Cardiac fibroblast (primary cell): ENCODE results near the gene SFR1.

Experiments
- DNase-seq, 2 donors: peaks; one replicate each; pipeline versions ENCODE4 v3.0.0 to v3.0.0-alpha.2; 2010; ENCODE audit warnings: low read depth in 2 of 2
- H3K4me3 ChIP-seq, 2 donors: replicated peaks in 1 of 2; 1 replicate in 1 of 2; 2 replicates in 1 of 2; pipeline ENCODE4 v1.5.1; 2011; ENCODE audit warnings: low read depth in 2 of 2, low read length in 2 of 2, mild to moderate bottlenecking in 2 of 2, moderate library complexity in 1 of 2
- CTCF ChIP-seq: IDR thresholded peaks from one replicate; pipeline ENCODE4 v1.5.1; 2011; ENCODE audit warnings: low read depth, mild to moderate bottlenecking, low read length, inconsistent platforms

SFR1 gene

GRCh38 chr10:104117839-104118323 is 4.1 kb upstream of the SFR1 start:
- H3K4me3 ChIP-seq: no peak overlapping the region
- DNase-seq: peak; percentile 49 to 83
- TF ChIP-seq CTCF: no peak

GRCh38 chr10:104119996-104120395 is 2.0 kb upstream of the SFR1 start:
- TF ChIP-seq CTCF: no peak
- peak; percentile 27 to 43 for DNase-seq
- H3K4me3 ChIP-seq: no peak overlapping the region

GRCh38 chr10:104120512-104120902 is 1.5 kb upstream of the SFR1 start:
- peak overlapping the region in 1 of 2 donors; percentile 16 for H3K4me3 ChIP-seq
- TF ChIP-seq CTCF: no peak

GRCh38 chr10:104120903-104121484 is 977 bp upstream of the SFR1 start:
- no peak for TF ChIP-seq CTCF
- peak overlapping the region; percentile 53 to 57 for H3K4me3 ChIP-seq
- peak; percentile 98 to 99 for DNase-seq

More at GRCh38 chr10:104120512-104120902, 1.5 kb upstream of the SFR1 start:
- DNase-seq: no peak

GRCh38 chr10:104122225-104123107 is 495 bp downstream of the SFR1 start:
- DNase-seq: peak; percentile 19 to 25
- peak overlapping the region; percentile 86 to 90 for H3K4me3 ChIP-seq
- TF ChIP-seq CTCF: no peak

GRCh38 chr10:104123397-104123796 is 1.4 kb downstream of the SFR1 start:
- peak; percentile 34 for TF ChIP-seq CTCF
- peak; percentile 53 to 56 for DNase-seq
- no peak overlapping the region for H3K4me3 ChIP-seq
